Activated naive CD8-positive, alpha-beta T cell (primary cell): ENCODE results near the gene EIF4G3.
A peak's percentile ranks its signal among the peaks of the same experiment; 100 is the strongest.
"Not testable (repeated sequence)": the region's sequence is repeated elsewhere in the genome, so short reads cannot be mapped to it uniquely, and the experiment has no call there.

Source experiments
- H3K27ac Mint-ChIP-seq: one replicate; pipeline ENCODE4 v1.8.0; 2021; ENCODE audit warnings: mixed read lengths
- H3K27me3 Mint-ChIP-seq: one replicate; pipeline ENCODE4 v1.8.0; 2021; ENCODE audit warnings: mixed read lengths
- H3K36me3 Mint-ChIP-seq: one replicate; pipeline ENCODE4 v1.8.0; 2021; ENCODE audit warnings: mixed read lengths
- H3K4me1 Mint-ChIP-seq: one replicate; pipeline ENCODE4 v1.8.0; 2021; ENCODE audit warnings: low read depth, mixed read lengths
- H3K4me3 Mint-ChIP-seq: one replicate; pipeline ENCODE4 v1.8.0; 2021; ENCODE audit warnings: mild to moderate bottlenecking, mixed read lengths
- H3K9me3 Mint-ChIP-seq: one replicate; pipeline ENCODE4 v1.8.0; 2021; ENCODE audit warnings: low read depth, mixed read lengths

EIF4G3 gene

DNA sequence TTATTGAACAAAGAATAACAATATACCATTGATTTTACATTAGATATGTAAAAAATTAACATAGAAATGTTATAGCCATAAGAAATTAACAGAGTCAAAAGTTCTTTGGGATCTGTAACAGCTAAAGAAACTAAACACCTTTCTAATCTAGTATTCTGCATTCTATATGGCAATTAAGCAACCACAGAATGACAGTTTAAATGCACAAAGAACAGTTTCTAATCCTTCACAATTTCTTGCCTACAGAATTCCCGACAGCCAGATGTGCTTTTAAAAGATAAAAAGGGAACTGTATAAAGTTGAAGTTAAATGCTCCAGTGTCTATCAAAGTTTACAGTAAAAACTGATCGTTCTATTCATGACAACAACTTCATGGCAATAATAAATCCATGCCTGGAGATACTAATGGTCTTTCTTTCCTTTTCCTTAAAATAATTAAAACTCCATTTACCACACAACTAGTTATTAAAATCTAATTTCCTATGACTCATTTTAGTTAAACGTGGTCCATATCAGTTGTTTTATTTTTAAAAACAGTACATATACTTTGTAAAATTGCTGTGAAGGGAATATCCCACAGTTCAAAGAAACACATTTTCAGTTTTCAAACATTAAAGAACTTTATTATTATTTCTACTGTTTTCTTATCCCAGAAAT is 110.2 kb downstream of the EIF4G3 start:
- Mint-ChIP-seq H3K4me3 (no peak overlapping the region), H3K4me1 (no peaks in the 10 kb centered on the region), H3K27me3 (no peaks in the 10 kb centered on the region), H3K9me3 (no peaks in the 10 kb centered on the region), H3K27ac (no peak overlapping the region), H3K36me3 (peaks cover 8% of the 10 kb centered on the region)

DNA sequence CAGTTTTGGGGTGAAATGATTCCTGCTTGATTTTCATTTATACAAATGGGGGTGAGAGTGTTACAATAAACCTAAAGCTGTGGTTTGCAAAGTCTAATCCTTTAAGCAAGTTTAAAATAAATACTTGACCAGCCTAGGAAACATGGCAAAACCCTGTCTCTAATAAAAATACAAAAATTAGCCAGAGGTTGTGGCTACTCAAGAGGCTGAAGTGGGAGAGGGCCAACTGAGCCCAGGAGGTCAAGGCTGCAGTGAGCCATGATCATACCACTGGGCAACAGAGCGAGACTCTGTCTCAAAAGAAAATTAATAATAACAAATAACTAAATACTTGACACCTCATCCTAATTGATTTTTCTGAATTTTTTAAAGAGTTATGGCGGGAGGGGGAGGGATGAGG is 110.8 kb downstream of the EIF4G3 start:
- Mint-ChIP-seq H3K27ac (no peak overlapping the region), H3K27me3 (no peaks in the 10 kb centered on the region), H3K4me3 (no peak overlapping the region), H3K36me3 (peaks cover 11% of the 10 kb centered on the region), H3K4me1 (no peaks in the 10 kb centered on the region), H3K9me3 (no peaks in the 10 kb centered on the region)

DNA sequence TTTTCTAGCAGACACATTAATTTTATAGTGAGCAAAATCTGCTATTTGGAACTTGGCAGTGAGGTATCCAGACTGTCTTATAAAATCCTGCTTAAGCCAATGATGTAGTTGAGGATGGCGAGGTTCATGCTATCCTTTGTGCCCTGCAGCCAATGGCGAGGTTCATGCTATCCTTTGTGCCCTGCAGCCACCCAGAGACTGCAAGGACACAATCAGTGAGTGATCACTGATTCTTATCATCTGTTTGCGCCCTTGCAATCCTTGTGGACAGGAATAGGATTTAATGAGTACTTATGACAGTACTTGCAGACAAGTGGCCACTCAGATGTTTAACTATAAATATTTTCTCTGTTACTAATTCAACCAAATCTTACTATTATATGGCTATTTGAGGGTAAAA is 112.6 kb downstream of the EIF4G3 start:
- Mint-ChIP-seq H3K4me1 (no peaks in the 10 kb centered on the region), H3K4me3 (no peak overlapping the region), H3K27ac (no peak overlapping the region), H3K36me3 (peaks cover 13% of the 10 kb centered on the region), H3K9me3 (no peaks in the 10 kb centered on the region), H3K27me3 (no peaks in the 10 kb centered on the region)

DNA sequence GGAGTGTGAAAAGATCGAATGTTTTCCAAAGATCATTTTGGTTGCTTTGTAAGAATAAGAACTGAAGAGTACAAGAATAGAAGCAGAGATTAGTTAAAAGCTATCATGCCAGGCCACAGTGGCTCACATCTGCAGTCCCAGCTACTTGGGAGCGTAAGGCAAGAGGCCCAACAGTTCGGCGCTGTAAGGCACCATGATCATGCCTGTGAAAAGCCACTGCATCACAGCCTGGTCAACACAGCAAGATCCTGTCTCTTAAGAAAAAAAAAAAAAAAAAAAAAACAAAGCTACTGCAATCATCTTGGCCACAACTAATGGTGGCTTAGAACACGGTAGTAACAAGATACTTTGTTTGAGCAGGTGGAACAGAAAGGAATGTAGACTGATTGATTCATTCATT is 116.2 kb downstream of the EIF4G3 start:
- Mint-ChIP-seq H3K4me1 (no peaks in the 10 kb centered on the region), H3K9me3 (no peaks in the 10 kb centered on the region), H3K27ac (no peak overlapping the region), H3K36me3 (peaks cover 13% of the 10 kb centered on the region), H3K4me3 (no peak overlapping the region), H3K27me3 (no peaks in the 10 kb centered on the region)

DNA sequence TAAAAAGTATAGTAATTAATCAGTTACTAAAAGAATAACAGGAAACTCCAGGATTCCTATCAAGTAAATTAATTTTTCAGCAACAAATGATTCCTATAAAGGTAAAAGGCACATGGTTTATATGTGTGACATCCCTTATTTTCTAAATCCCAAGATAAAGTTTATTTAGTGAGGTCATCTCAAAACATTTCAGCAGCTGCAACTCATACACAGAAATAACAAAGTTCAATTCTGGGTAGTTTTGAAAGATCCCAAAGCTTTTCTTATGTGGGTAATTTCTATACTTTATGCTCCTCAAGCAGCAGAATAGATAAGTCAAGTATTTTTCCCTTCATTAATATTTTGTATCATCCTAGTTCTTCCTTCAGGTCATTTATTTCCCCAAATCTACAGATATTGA is 117.7 kb downstream of the EIF4G3 start:
- Mint-ChIP-seq H3K9me3 (no peaks in the 10 kb centered on the region), H3K27me3 (no peaks in the 10 kb centered on the region), H3K27ac (no peak overlapping the region), H3K4me1 (no peaks in the 10 kb centered on the region), H3K36me3 (peaks cover 7% of the 10 kb centered on the region), H3K4me3 (no peak overlapping the region)

DNA sequence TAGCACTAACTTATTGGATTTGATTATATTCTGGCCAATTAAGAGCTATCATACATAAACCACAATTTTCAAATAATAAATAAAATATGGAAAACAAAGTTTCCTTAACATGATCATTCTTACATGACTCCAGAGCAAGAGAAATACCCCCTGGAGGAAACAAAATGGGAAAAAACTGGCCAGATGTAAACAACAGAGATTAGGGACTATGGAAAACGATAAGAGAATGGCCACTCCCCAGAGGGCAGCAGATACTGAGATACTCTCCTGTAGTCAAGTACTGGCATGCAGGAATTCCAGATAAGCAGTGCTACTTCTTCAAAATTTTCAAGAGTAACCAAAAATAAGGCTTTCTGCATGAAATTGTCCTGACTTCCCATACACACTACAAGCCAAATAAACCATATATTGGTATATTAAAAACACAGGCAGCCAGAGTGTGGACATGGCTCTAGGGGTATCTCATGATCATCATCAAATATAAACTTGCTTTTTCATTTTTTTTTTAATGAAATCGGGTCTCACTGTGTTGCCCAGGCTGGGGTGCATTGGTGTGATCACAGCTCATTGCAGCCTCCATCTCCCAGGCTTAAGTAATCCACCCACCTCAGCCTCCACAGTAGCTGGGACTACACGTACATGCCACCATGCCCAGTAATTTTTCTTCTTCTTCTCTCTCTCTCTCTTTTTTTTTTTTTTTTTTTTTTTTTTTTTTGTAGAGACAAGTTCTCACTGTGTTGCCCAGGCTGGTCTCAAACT is 118.5 kb downstream of the EIF4G3 start:
- H3K36me3 Mint-ChIP-seq = peaks cover 5% of the 10 kb centered on the region
- no peak overlapping the region for H3K27ac Mint-ChIP-seq
- no peaks in the 10 kb centered on the region for H3K9me3 Mint-ChIP-seq
- H3K4me1 Mint-ChIP-seq = no peaks in the 10 kb centered on the region
- no peaks in the 10 kb centered on the region for H3K27me3 Mint-ChIP-seq
- H3K4me3 Mint-ChIP-seq = no peak overlapping the region

DNA sequence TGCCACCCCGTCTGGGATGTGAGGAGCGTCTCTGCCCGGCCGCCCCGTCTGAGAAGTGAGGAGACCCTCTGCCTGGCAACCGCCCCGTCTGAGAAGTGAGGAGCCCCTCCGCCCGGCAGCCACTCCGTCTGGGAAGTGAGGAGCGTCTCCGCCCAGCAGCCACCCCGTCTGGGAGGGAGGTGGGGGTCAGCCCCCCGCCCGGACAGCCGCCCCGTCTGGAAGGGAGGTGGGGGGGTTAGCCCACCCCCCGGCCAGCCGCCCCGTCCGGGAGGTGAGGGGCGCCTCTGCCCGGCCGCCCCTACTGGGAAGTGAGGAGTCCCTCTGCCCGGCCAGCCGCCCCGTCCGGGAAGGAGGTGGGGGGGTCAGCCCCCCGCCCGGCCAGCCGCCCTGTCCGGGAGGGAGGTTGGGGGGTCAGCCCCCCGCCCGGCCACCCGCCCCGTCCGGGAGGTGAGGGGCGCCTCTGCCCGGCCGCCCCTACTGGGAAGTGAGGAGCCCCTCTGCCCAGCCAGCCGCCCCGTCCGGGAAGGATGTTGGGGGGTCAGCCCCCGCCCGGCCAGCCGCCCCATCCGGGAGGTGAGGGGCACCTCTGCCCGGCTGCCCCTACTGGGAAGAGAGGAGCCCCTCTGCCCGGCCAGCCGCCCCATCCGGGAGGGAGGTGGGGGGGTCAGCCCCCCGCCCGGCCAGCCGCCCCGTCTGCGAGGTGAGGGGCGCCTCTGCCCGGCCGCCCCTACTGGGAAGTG is 123.3 kb downstream of the EIF4G3 start:
- peaks cover 15% of the 10 kb centered on the region for H3K36me3 Mint-ChIP-seq
- not testable (repeated sequence) for H3K9me3 Mint-ChIP-seq, H3K4me1 Mint-ChIP-seq, H3K27ac Mint-ChIP-seq, H3K4me3 Mint-ChIP-seq, H3K27me3 Mint-ChIP-seq

DNA sequence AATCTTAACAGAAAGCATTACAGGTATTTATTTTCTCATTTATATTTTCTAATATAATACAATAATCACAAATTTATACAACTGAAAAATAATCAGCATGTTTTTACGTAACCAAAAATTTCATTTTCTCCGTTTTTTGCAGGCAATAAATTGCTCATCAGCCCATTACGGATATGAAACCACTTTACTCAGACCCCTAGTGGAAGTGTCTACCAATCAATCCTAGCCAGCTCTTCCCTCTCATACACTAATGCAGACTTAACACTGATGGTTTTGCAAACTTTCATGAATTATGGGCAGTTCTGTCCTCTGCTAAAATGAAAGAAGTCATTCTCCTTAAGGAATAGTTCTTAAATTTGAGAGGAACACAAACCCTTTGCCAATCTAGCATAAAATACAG is 124.7 kb downstream of the EIF4G3 start:
- Mint-ChIP-seq H3K36me3 (peaks cover 19% of the 10 kb centered on the region), H3K9me3 (no peaks in the 10 kb centered on the region), H3K27me3 (no peaks in the 10 kb centered on the region), H3K4me1 (no peaks in the 10 kb centered on the region), H3K4me3 (no peak overlapping the region), H3K27ac (no peak overlapping the region)

DNA sequence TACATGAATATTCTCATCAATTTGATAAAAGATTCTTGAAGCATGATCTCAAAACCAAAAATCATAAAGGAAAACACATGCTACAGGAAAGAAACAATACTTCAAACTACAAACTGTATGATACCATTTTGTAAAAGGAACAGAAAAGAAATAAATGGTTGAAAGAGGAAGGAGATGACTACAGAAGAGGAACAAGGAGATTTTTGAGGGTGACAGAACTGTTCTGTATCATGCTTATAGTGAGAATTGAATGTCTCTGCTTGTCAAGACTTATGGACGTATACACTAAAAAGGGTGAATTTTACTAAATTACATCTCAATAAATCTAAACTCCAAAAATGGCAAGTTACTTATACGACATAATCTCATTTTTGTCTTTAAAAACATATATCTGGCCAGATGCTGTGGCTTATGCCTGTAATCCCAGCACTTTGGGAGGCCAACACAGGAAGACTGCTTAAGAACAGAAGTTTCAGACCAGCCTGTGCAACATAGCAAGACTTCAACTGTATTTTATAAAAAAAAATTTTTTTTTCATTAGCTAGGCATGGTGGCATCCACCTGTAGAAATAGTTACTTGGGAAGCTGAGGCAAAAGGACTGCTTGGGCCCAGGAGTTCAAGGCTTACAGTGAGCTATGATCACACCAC is 125.4 kb downstream of the EIF4G3 start:
- no peaks in the 10 kb centered on the region for H3K27me3 Mint-ChIP-seq
- peak overlapping the region; percentile 47 for H3K27ac Mint-ChIP-seq
- no peaks in the 10 kb centered on the region for H3K4me1 Mint-ChIP-seq

DNA sequence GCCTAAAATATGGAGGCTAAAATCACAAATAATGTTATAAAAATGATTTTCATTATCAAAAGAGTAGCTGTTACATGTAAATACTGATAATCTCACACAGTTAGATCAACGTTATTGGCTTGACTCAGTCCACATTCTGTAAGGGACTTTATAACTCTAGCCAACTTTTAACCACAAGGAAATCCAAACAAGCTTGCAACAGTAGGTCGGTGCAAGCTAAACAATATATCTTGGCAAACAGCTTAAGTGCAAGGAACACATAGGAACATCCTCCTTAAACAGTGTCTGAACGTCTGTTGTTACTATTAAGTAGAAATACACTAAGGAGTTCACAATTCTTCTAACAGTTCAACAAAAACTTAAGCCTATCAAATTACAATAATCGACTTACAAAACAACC is 126.7 kb downstream of the EIF4G3 start:
- Mint-ChIP-seq H3K4me1 (no peaks in the 10 kb centered on the region), H3K27ac (no peak overlapping the region), H3K4me3 (no peak overlapping the region), H3K36me3 (peaks cover 22% of the 10 kb centered on the region), H3K9me3 (no peaks in the 10 kb centered on the region), H3K27me3 (no peaks in the 10 kb centered on the region)

More for the DNA sequence above, 125.4 kb downstream of the EIF4G3 start:
- peaks cover 19% of the 10 kb centered on the region for H3K36me3 Mint-ChIP-seq
- no peaks in the 10 kb centered on the region for H3K9me3 Mint-ChIP-seq
- no peak overlapping the region for H3K4me3 Mint-ChIP-seq

DNA sequence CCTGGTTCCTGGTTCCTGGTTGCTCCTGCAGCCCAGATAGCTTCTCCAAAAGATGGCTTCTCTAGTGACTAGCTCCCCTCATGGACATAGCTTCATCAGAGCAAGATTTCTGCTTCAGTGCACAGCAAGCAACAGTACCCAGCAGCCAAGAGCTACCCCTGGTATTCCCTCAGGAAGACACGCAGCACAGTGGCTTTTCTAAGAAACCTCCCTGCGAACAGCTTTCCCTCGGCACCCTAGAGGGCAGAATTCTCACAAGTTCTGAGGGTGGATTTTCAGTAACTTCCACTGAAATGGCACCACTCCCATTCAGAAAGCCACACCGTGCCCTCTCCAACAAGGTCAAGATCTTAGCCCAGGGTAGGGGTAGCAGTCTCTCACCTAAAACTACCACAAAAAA is 128.2 kb downstream of the EIF4G3 start:
- Mint-ChIP-seq H3K27ac (no peak overlapping the region), H3K9me3 (no peaks in the 10 kb centered on the region), H3K36me3 (peaks cover 22% of the 10 kb centered on the region), H3K4me1 (no peaks in the 10 kb centered on the region), H3K4me3 (no peak overlapping the region), H3K27me3 (no peaks in the 10 kb centered on the region)

DNA sequence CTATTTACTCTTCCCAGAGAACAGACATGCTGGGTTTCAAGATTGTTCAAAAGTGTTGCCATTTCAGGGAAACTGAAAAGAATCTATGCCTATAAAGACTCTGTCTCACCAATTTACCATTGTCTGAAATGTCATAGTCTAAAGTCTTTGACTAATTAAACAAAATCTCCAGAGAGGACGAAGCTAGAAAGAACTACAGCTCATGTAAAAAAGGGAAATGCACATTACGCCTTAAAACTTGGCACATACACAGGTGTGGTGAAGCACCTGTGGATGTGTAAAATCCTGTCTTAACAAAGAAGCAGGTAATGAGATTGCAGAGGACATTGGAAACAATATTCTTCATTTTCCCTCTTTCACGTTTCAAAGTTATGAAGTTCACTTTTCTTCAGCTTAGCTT is 130.6 kb downstream of the EIF4G3 start:
- no peak overlapping the region for H3K4me3 Mint-ChIP-seq

DNA sequence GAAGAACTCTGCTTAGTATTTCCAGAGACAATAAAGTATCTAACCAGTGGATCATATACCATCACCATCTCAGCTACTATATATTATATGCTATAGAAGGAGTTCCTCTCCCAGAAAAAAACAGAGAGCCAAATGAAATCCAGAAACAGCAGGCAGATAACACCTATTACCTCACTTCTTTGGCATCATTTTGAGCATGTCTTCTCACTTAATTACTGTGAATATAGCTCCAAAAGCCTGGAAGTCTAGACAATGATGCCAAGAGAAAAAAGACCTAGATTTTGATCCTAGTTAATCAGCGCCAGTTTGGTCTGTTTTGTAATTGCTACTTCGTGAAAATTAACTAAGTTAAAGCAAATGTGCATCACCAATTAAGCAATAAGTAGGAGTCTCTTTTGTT is 131.3 kb downstream of the EIF4G3 start:
- H3K4me1 Mint-ChIP-seq = no peaks in the 10 kb centered on the region
- no peak overlapping the region for H3K4me3 Mint-ChIP-seq
- peaks cover 26% of the 10 kb centered on the region for H3K36me3 Mint-ChIP-seq
- H3K27me3 Mint-ChIP-seq = no peaks in the 10 kb centered on the region
- no peak overlapping the region for H3K27ac Mint-ChIP-seq
- no peaks in the 10 kb centered on the region for H3K9me3 Mint-ChIP-seq

More for the DNA sequence above, 130.6 kb downstream of the EIF4G3 start:
- H3K9me3 Mint-ChIP-seq = no peaks in the 10 kb centered on the region
- no peak overlapping the region for H3K27ac Mint-ChIP-seq
- no peaks in the 10 kb centered on the region for H3K27me3 Mint-ChIP-seq
- H3K4me1 Mint-ChIP-seq = no peaks in the 10 kb centered on the region
- peaks cover 25% of the 10 kb centered on the region for H3K36me3 Mint-ChIP-seq

DNA sequence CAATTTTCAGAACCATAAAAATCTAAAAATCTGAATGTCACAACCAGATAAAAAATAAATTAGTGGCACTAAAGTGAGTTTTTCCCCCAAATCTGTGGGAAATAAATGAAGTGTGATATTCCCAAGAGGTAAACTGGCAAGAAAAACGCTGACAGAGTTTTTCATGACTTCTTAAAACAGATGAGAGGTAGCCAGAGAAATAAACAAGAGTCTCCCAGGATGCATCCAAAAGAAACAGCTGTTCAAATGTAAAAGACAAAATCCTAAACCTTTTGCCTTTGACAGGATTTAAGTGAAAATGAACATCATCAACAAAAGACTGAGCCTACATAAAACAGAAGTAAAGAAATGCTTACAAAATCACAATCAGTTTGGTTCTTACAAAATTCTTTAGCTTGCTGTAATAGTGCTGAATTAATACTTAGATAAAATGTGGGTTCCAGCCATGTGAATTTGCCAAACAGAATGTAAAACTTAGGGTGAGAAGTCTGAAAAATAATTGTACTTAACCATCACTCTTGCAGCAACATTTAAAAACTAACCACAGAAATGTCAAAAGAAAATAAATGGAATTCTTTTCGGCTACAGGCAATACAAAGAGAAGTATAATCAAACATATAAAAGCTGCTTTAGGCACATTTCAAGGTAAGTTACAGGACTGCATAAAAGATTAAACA is 133.6 kb downstream of the EIF4G3 start:
- Mint-ChIP-seq H3K27ac (no peak overlapping the region), H3K4me3 (no peak overlapping the region), H3K36me3 (peaks cover 14% of the 10 kb centered on the region), H3K4me1 (no peaks in the 10 kb centered on the region), H3K9me3 (no peaks in the 10 kb centered on the region), H3K27me3 (no peaks in the 10 kb centered on the region)
